ENCODE results near the gene NLGN3. TPM values are rescaled to one million over a fixed set of nuclear protein-coding genes. Genes with fewer than 3 reads are reported as not detected.

The NLGN3 gene
- total RNA-seq, 4 donors from 2014 or later: 1.7 to 3.1 (median 2.8) TPM

GRCh38 chrX:71096760-71097032 is 47.9 kb upstream of the NLGN3 start:
- H3K36me3 ChIP-seq: peaks cover 0 to 6% of the 10 kb centered on the region in 2 donors
- TF ChIP-seq CTCF (IDR thresholded peaks at IDR 0.05): no peak
- no peak for TF ChIP-seq POLR2A (IDR thresholded peaks at IDR 0.05)
- TF ChIP-seq POLR2AphosphoS5 (IDR thresholded peaks at IDR 0.05): no peak
- peak overlapping the region; percentile 62 to 72 for H3K4me3 ChIP-seq
- H3K27me3 ChIP-seq: no peaks in the 10 kb centered on the region
- H3K9me3 ChIP-seq: no peaks in the 10 kb centered on the region
- peak overlapping the region in 2 of 4 donors; percentile 81 to 85 for H3K27ac ChIP-seq
- no peak for ATAC-seq
- peaks cover 0 to 26% (median 0%) of the 10 kb centered on the region in 3 donors for H3K4me1 ChIP-seq
- WGBS, 2 donors (ENCODE audit: low coverage in 1 of 2): 40% methylated on average over 1 of the region's 9 CpGs; no CpG with 5 or more reads in 1 of the 2 donors

GRCh38 chrX:71098302-71098701 is 46.3 kb upstream of the NLGN3 start:
- no peak for ATAC-seq
- H3K4me3 ChIP-seq: no peak overlapping the region
- 20% methylated on average over 1 of the region's 2 CpGs; no CpG with 5 or more reads in 1 of the 2 donors for WGBS, 2 donors (ENCODE audit: low coverage in 1 of 2)

GRCh38 chrX:71098951-71099506 is 45.6 kb upstream of the NLGN3 start:
- H3K27me3 ChIP-seq: no peaks in the 10 kb centered on the region
- peaks cover 0 to 26% (median 0%) of the 10 kb centered on the region in 3 donors for H3K4me1 ChIP-seq
- peaks cover 0 to 6% of the 10 kb centered on the region in 2 donors for H3K36me3 ChIP-seq
- H3K27ac ChIP-seq: no peak overlapping the region
- no peaks in the 10 kb centered on the region for H3K9me3 ChIP-seq
- WGBS, 2 donors (ENCODE audit: low coverage in 1 of 2): 62 to 79% methylated on average over 4 of the region's 5 CpGs
- ATAC-seq: no peak
- TF ChIP-seq POLR2A (IDR thresholded peaks at IDR 0.05): no peak
- no peak for TF ChIP-seq EP300 (IDR thresholded peaks at IDR 0.05)
- H3K4me3 ChIP-seq: no peak overlapping the region

More at GRCh38 chrX:71098302-71098701, 46.3 kb upstream of the NLGN3 start:
- H3K4me1 ChIP-seq: peaks cover 0 to 26% (median 0%) of the 10 kb centered on the region in 3 donors
- H3K36me3 ChIP-seq: peaks cover 0 to 6% of the 10 kb centered on the region in 2 donors
- no peaks in the 10 kb centered on the region for H3K27me3 ChIP-seq
- H3K9me3 ChIP-seq: no peaks in the 10 kb centered on the region
- H3K27ac ChIP-seq: no peak overlapping the region
- TF ChIP-seq POLR2AphosphoS5 (IDR thresholded peaks at IDR 0.05): no peak
- peak; percentile 21 to 57 (median 32) for TF ChIP-seq CTCF (IDR thresholded peaks at IDR 0.05)

GRCh38 chrX:71099736-71100135 is 44.9 kb upstream of the NLGN3 start:
- Histone ChIP-seq H3K9me3 (no peaks in the 10 kb centered on the region), H3K4me3 (no peak overlapping the region), H3K4me1 (peaks cover 0 to 26% (median 0%) of the 10 kb centered on the region in 3 donors), H3K27ac (no peak overlapping the region), H3K27me3 (no peaks in the 10 kb centered on the region), H3K36me3 (peaks cover 0 to 6% of the 10 kb centered on the region in 2 donors)
- no peak for TF ChIP-seq POLR2AphosphoS5 (IDR thresholded peaks at IDR 0.05)
- TF ChIP-seq POLR2A (IDR thresholded peaks at IDR 0.05): no peak
- no peak for TF ChIP-seq CTCF (IDR thresholded peaks at IDR 0.05)
- TF ChIP-seq EP300 (IDR thresholded peaks at IDR 0.05): no peak
- 40 to 90% methylated on average over 1 to 4 of the region's 4 CpGs for WGBS, 2 donors (ENCODE audit: low coverage in 1 of 2)
- no peak for ATAC-seq

GRCh38 chrX:71100581-71101505 is 43.8 kb upstream of the NLGN3 start:
- no peaks in the 10 kb centered on the region for H3K9me3 ChIP-seq
- ATAC-seq: no peak

More at GRCh38 chrX:71100581-71101505, 43.8 kb upstream of the NLGN3 start:
- Histone ChIP-seq H3K27me3 (no peaks in the 10 kb centered on the region), H3K4me3 (no peak overlapping the region), H3K4me1 (peaks cover 0 to 22% (median 0%) of the 10 kb centered on the region in 3 donors), H3K27ac (no peak overlapping the region), H3K36me3 (peaks cover 0 to 6% of the 10 kb centered on the region in 2 donors)
- no CpG with 5 or more reads among the region's 31 CpGs for WGBS, 2 donors (ENCODE audit: low coverage in 1 of 2)
- TF ChIP-seq POLR2AphosphoS5 (IDR thresholded peaks at IDR 0.05): no peak
- no peak for TF ChIP-seq POLR2A (IDR thresholded peaks at IDR 0.05)
- no peak for TF ChIP-seq EP300 (IDR thresholded peaks at IDR 0.05)
